Heart right ventricle (tissue), 16 donors: Measurements from ENCODE around the gene ADARB1. TPM values are rescaled to one million over a fixed set of nuclear protein-coding genes. Genes with fewer than 3 reads are reported as not detected.

Experiments
- ATAC-seq, 8 donors: fragments of 200-7000 bp; cut with Tn5 transposase; one replicate each; pipeline ENCODE4 v1.9.1; 2020; ENCODE audit warnings: mild to moderate bottlenecking in 8 of 8, moderate library complexity in 8 of 8, moderate number of reproducible peaks in 1 of 8
- DNase-seq, 2 donors: peaks; one replicate each; pipeline ENCODE4 v3.0.0-alpha.2; 2020
- H3K27ac ChIP-seq, 10 donors: fragments of 200-600 bp; sonication (generic) in 2 of 10; one replicate each; pipeline versions ENCODE4 v1.5.0 to v1.8.0; 2020 to 2022; ENCODE audit warnings: mild to moderate bottlenecking in 3 of 10
- H3K27me3 ChIP-seq, 7 donors: fragments of 200-600 bp; one replicate each; pipeline ENCODE4 v1.8.0; 2021 to 2022; ENCODE audit warnings: mild to moderate bottlenecking in 2 of 7
- H3K36me3 ChIP-seq, 9 donors: fragments of 200-600 bp; sonication (generic) in 1 of 9; one replicate each; pipeline versions ENCODE4 v1.5.0 to v1.8.0; 2020 to 2022; ENCODE audit warnings: mild to moderate bottlenecking in 2 of 9
- H3K4me1 ChIP-seq, 9 donors: fragments of 200-600 bp; sonication (generic) in 1 of 9; one replicate each; pipeline versions ENCODE4 v1.5.0 to v1.8.0; 2020 to 2022; ENCODE audit warnings: mild to moderate bottlenecking in 4 of 9
- H3K4me3 ChIP-seq, 10 donors: fragments of 200-600 bp; sonication (generic) in 2 of 10; one replicate each; pipeline versions ENCODE4 v1.5.0 to v1.8.0; 2020 to 2022; ENCODE audit warnings: mild to moderate bottlenecking in 7 of 10, moderate library complexity in 2 of 10
- H3K9me3 ChIP-seq, 11 donors: fragments of 200-600 bp in 10 of 11; sonication (generic) in 2 of 11; one replicate each; pipeline versions ENCODE4 v1.5.0 to v1.8.0; 2013 to 2022; ENCODE audit warnings: mild to moderate bottlenecking in 2 of 11, control low read depth in 1 of 11, moderate library complexity in 1 of 11
- CTCF ChIP-seq, 9 donors: fragments of 200-600 bp; sonication (generic) in 2 of 9; IDR thresholded peaks; one replicate each; pipeline versions ENCODE4 v1.5.0 to v1.8.0; 2021 to 2022; ENCODE audit warnings: antibody characterized with exemption in 9 of 9, mild to moderate bottlenecking in 5 of 9, moderate library complexity in 1 of 9
- WGBS, 2 donors: extraction: QIAGEN DNeasy Blood & Tissue Kit; methylation state at CpG; one replicate each; pipeline ENCODE4 v1.1.7; 2013; ENCODE audit warnings: inconsistent platforms in 1 of 2; 5-methylcytosine and 5-hydroxymethylcytosine counted together
- intact Hi-C, 10 donors: fragments of 100-400 bp; cut with DNase I; formaldehyde crosslinking; loops; one replicate each; pipeline versions ENCODE4 v1.11.1 to v1.14.2; 2022
- polyA plus RNA-seq, 2 donors: library from polyadenylated mRNA; stranded (reverse); fragments of 200-250 nt; gene quantifications; one replicate each; pipeline ENCODE4 v1.2.3, GENCODE V29; 2013
- total RNA-seq, 10 donors: library from RNA; stranded (reverse); fragmentation: NEBNext Ultra II Directional in 3 of 10; extraction: Animal tissue kit (Norgen Biotek cat#: 25700) in 3 of 10; gene quantifications; one replicate each; pipeline versions ENCODE4 v1.2.1 to v1.2.4, GENCODE V29; 2021 to 2023
- donor health status: Arrhythmogenic right ventricular cardiomyopathy.
- donor health status: ischemic (EF 13 %, LVEDD 7.1; RV severe dilation, severe dysfunction).
- donor health status: healthy with polysubstance abuse.
- donor health status: DM: no; HTN: yes; CAD: no.
- donor health status: DM: no; HTN: no; CAD: no.
- donor health status: ischemic (EF 25% LVEDD 6.9; RV normal size, moderate dysfunction).
- donor health status: ischemic (EF 25% LVEDD 5.7; RV mildly dilated, moderate dysfunction).
- donor health status: healthy.
- donor health status: DM: yes; HTN: yes; CAD: no.
- donor health status: Ischemic cardiomyopathy.
- donor health status: ischemic (EF 35%, LVEDD 5.7; RV mildly dilated, moderate dysfunction).
- donor health status: nonischemic (EF 11% LVEDD 7.7; RV severe dilation, severe dysfunction).
- donor health status: DM: yes; HTN: yes; CAD: no.
- donor health status: PGD.
- donor health status: ischemic (EF 29% LVEDD 5.4; RV normal size, mild dysfunction).
- donor health status: nonischemic (EF 23%, LVEDD 6.1; RV moderate dilation, normal function).

Gene ADARB1
- total and polyA plus RNA-seq, 12 donors, result 7.4 to 21.2 (median 13.5) TPM

- Histone ChIP-seq H3K4me3 (no peak overlapping the region), H3K27ac (no peak overlapping the region), H3K4me1 (peaks cover 0 to 31% (median 16%) of the 10 kb centered on the region in 9 donors), H3K9me3 (peaks cover 0 to 11% (median 0%) of the 10 kb centered on the region in 11 donors), H3K36me3 (no peaks in the 10 kb centered on the region), H3K27me3 (no peaks in the 10 kb centered on the region)
- DNase-seq (no peak), ATAC-seq (peak in 1 of 8 donors; percentile 22)
- intact Hi-C loops, result no loop called here
- no peak for TF ChIP-seq CTCF (IDR thresholded peaks at IDR 0.05)
- 65 to 66% methylated on average over 9 of the region's 9 CpGs for WGBS, 2 donors
Observed at GRCh38 chr21:45060675-45061311, 13.6 kb upstream of the ADARB1 start.

GRCh38 chr21:45064091-45064490 is 10.3 kb upstream of the ADARB1 start:
- ATAC-seq (peak in 3 of 8 donors; percentile 47 to 71 (median 61)), DNase-seq (no peak)
- Histone ChIP-seq H3K27me3 (no peaks in the 10 kb centered on the region), H3K9me3 (peaks cover 0 to 11% (median 0%) of the 10 kb centered on the region in 11 donors), H3K4me3 (no peak overlapping the region), H3K27ac (peak overlapping the region in 1 of 10 donors; percentile 53), H3K36me3 (no peaks in the 10 kb centered on the region), H3K4me1 (peaks cover 0 to 26% (median 9%) of the 10 kb centered on the region in 9 donors)
- intact Hi-C loops, result no loop called here
- TF ChIP-seq CTCF (IDR thresholded peaks at IDR 0.05), result no peak
- WGBS, 2 donors, result 71% methylated on average over 8 of the region's 8 CpGs

GRCh38 chr21:45064618-45065399 is 9.6 kb upstream of the ADARB1 start:
- H3K9me3 ChIP-seq, result peaks cover 0 to 11% (median 0%) of the 10 kb centered on the region in 11 donors
- H3K4me3 ChIP-seq, result no peak overlapping the region
- H3K27ac ChIP-seq, result peak overlapping the region in 1 of 10 donors; percentile 53
- DNase-seq (no peak), ATAC-seq (peak in 4 of 8 donors; percentile 39 to 68 (median 54))
- H3K36me3 ChIP-seq, result no peaks in the 10 kb centered on the region
- peaks cover 0 to 26% (median 9%) of the 10 kb centered on the region in 9 donors for H3K4me1 ChIP-seq
- intact Hi-C loops, result loop anchor here in 1 of 10 donors (5.0 kb wide), 1 partner anchor 48 kb away; no protein-coding TSS in a partner anchor
- H3K27me3 ChIP-seq, result no peaks in the 10 kb centered on the region
- TF ChIP-seq CTCF (IDR thresholded peaks at IDR 0.05), result no peak
- 71 to 73% methylated on average over 19 of the region's 19 CpGs for WGBS, 2 donors

- Histone ChIP-seq H3K36me3 (no peaks in the 10 kb centered on the region), H3K27me3 (no peaks in the 10 kb centered on the region), H3K4me1 (peaks cover 0 to 17% (median 8%) of the 10 kb centered on the region in 9 donors), H3K4me3 (no peak overlapping the region), H3K27ac (no peak overlapping the region), H3K9me3 (peaks cover 0 to 11% (median 0%) of the 10 kb centered on the region in 11 donors)
- ATAC-seq, result no peak
- 87% methylated on average over 18 of the region's 18 CpGs for WGBS, 2 donors
- no peak for TF ChIP-seq CTCF (IDR thresholded peaks at IDR 0.05)
- no peak for DNase-seq
- intact Hi-C loops, result loop anchor here in 1 of 10 donors (5.0 kb wide), 1 partner anchor 50 kb away; no protein-coding TSS in a partner anchor
Observed at GRCh38 chr21:45067462-45068285, 6.7 kb upstream of the ADARB1 start.
